A673 (cell line): ENCODE results near the gene NFASC. TPM values are rescaled to one million over a fixed set of nuclear protein-coding genes. Genes with fewer than 3 reads are reported as not detected.

Experiments used
- BruUV-seq: library from RNA; stranded (reverse); fragments of 400-500 nt; replicated peaks from 2 replicates; lab custom pipeline; 2021; lab: Mats Ljungman, UMichigan
- CTCF ChIA-PET: fragments of 300-600 bp; sonication (Branson Sonifier 250); formaldehyde crosslinking; loops from one replicate; lab custom pipeline; 2022; ENCODE audit warnings: antibody characterized with exemption; lab: Charles Lee
- POLR2A ChIA-PET: fragments of 300-600 bp; sonication (Branson Sonifier 250); formaldehyde crosslinking; loops from one replicate; lab custom pipeline; 2022; ENCODE audit warnings: antibody characterized with exemption; ENCODE audit not compliant: low non-redundant PET; lab: Charles Lee
- DNase-seq: peaks from one replicate; pipeline ENCODE4 v3.0.0-alpha.2; 2015; ENCODE audit warnings: low spot score
- H3K27ac ChIP-seq: fragments of 200-600 bp; sonication (generic); 2 replicates; pipeline ENCODE4 v1.5.1; 2016; ENCODE audit warnings: mixed run types, low read depth, mild to moderate bottlenecking, mixed read lengths, antibody characterized with exemption, low read length; ENCODE audit not compliant: poor library complexity, severe bottlenecking
- H3K27me3 ChIP-seq: fragments of 200-600 bp; sonication (generic); replicated peaks from 2 replicates; pipeline ENCODE4 v1.6.1; 2017; ENCODE audit warnings: mixed run types, low read depth, mild to moderate bottlenecking, mixed read lengths, antibody characterized with exemption, low read length; ENCODE audit not compliant: insufficient read depth, poor library complexity
- H3K36me3 ChIP-seq: fragments of 200-600 bp; sonication (generic); 2 replicates; pipeline ENCODE4 v1.6.1; 2016; ENCODE audit warnings: mixed run types, mild to moderate bottlenecking, mixed read lengths, antibody characterized with exemption, low read length; ENCODE audit not compliant: insufficient read depth, poor library complexity, severe bottlenecking
- H3K4me1 ChIP-seq: fragments of 200-600 bp; sonication (generic); 2 replicates; pipeline ENCODE4 v1.6.1; 2017; ENCODE audit warnings: mixed run types, mild to moderate bottlenecking, mixed read lengths, antibody characterized with exemption, low read length; ENCODE audit not compliant: insufficient read depth, poor library complexity, severe bottlenecking
- H3K4me3 ChIP-seq: fragments of 200-600 bp; sonication (generic); 2 replicates; pipeline ENCODE4 v1.5.1; 2016; ENCODE audit warnings: low read depth, mixed run types, mild to moderate bottlenecking, mixed read lengths, low read length; ENCODE audit not compliant: poor library complexity, severe bottlenecking
- H3K9me3 ChIP-seq: fragments of 200-600 bp; sonication (generic); 2 replicates; pipeline ENCODE4 v1.6.1; 2016; ENCODE audit warnings: mixed run types, low read depth, mild to moderate bottlenecking, mixed read lengths, antibody characterized with exemption, low read length; ENCODE audit not compliant: poor library complexity, severe bottlenecking
- EZH2 ChIP-seq: fragments of 200-600 bp; sonication (generic); IDR thresholded peaks from 2 replicates; pipeline ENCODE4 v1.6.1; 2017; ENCODE audit warnings: borderline replicate concordance, low read depth, mild to moderate bottlenecking, mixed read lengths, antibody characterized with exemption, low read length; ENCODE audit not compliant: poor library complexity, severe bottlenecking
- intact Hi-C: fragments of 100-400 bp; cut with micrococcal nuclease; formaldehyde crosslinking; loops from one replicate; pipeline ENCODE4 v1.10.0; 2022; ENCODE audit not compliant: unreplicated experiment
- total RNA-seq: library from RNA; stranded (reverse); gene quantifications from 2 replicates; pipeline ENCODE4 v1.2.3, GENCODE V29; 2021
- TF ChIP-seq, protein P1 (sequence below): fragments of 300-800, 200-600 bp; sonication (generic); conservative IDR thresholded peaks from 2 replicates; pipeline ENCODE4 v1.5.1; 2017; ENCODE audit warnings: low read depth, mild to moderate bottlenecking, antibody characterized with exemption, low read length, moderate library complexity, mixed read lengths

The NFASC gene
- total RNA-seq, 1 experiment from 2014 or later, result 0.24 TPM

DNA sequence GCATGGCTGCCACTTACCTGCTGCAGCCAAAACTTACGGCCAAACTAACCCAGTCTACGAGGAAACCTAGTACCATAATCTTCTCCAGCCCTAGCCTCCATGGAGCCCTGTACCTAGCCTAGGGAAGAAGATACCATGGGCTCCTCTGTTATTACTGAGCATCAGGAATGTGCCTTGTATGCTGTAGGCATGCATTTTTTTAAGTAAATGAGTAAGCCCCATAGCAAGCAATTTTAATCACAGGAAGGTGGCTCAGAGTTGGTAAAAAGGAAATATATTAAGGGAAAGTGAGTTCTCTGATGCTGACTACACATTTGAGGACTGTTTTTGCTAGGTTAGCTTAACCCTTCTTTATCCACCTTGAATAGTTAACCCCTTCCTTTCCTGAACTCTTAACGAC is 21.2 kb downstream of the NFASC start:
- intact Hi-C loops, result no loop called here

GRCh38 chr1:204894031-204894430 is 23.4 kb downstream of the NFASC start:
- Histone ChIP-seq H3K9me3 (no peaks in the 10 kb centered on the region), H3K27ac (no peak overlapping the region), H3K4me1 (no peaks in the 10 kb centered on the region), H3K4me3 (no peak overlapping the region), H3K27me3 (peaks cover 68% of the 10 kb centered on the region), H3K36me3 (no peaks in the 10 kb centered on the region)
- BruUV-seq, result no TSS peak
- TF ChIP-seq, protein P1, sequence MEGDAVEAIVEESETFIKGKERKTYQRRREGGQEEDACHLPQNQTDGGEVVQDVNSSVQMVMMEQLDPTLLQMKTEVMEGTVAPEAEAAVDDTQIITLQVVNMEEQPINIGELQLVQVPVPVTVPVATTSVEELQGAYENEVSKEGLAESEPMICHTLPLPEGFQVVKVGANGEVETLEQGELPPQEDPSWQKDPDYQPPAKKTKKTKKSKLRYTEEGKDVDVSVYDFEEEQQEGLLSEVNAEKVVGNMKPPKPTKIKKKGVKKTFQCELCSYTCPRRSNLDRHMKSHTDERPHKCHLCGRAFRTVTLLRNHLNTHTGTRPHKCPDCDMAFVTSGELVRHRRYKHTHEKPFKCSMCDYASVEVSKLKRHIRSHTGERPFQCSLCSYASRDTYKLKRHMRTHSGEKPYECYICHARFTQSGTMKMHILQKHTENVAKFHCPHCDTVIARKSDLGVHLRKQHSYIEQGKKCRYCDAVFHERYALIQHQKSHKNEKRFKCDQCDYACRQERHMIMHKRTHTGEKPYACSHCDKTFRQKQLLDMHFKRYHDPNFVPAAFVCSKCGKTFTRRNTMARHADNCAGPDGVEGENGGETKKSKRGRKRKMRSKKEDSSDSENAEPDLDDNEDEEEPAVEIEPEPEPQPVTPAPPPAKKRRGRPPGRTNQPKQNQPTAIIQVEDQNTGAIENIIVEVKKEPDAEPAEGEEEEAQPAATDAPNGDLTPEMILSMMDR, result no peak
- no peak for TF ChIP-seq EZH2
- no peak for DNase-seq
- ChIA-PET POLR2A (no interaction called here), CTCF (no interaction called here)
- intact Hi-C loops, result no loop called here

More for the DNA sequence above, 21.2 kb downstream of the NFASC start:
- Histone ChIP-seq H3K9me3 (no peaks in the 10 kb centered on the region), H3K4me3 (no peak overlapping the region), H3K36me3 (no peaks in the 10 kb centered on the region), H3K27ac (no peak overlapping the region), H3K4me1 (no peaks in the 10 kb centered on the region), H3K27me3 (peaks cover 65% of the 10 kb centered on the region)
- no peak for DNase-seq
- ChIA-PET CTCF (no interaction called here), POLR2A (no interaction called here)
- BruUV-seq, result no TSS peak
- no peak for TF ChIP-seq EZH2
- TF ChIP-seq, protein P1, result no peak

- BruUV-seq, result no TSS peak
- TF ChIP-seq, protein P1, result no peak
- H3K27me3 ChIP-seq, result peaks cover 68% of the 10 kb centered on the region
- POLR2A ChIA-PET, result no interaction called here
- intact Hi-C loops, result no loop called here
- H3K36me3 ChIP-seq, result no peaks in the 10 kb centered on the region
- H3K27ac ChIP-seq, result no peak overlapping the region
- H3K9me3 ChIP-seq, result no peaks in the 10 kb centered on the region
- DNase-seq, result no peak
- no peaks in the 10 kb centered on the region for H3K4me1 ChIP-seq
- CTCF ChIA-PET, result no interaction called here
- no peak overlapping the region for H3K4me3 ChIP-seq
Observed at GRCh38 chr1:204894606-204895005, 23.9 kb downstream of the NFASC start.
